ENCODE data around the gene STPG2.

The STPG2 gene

DNA sequence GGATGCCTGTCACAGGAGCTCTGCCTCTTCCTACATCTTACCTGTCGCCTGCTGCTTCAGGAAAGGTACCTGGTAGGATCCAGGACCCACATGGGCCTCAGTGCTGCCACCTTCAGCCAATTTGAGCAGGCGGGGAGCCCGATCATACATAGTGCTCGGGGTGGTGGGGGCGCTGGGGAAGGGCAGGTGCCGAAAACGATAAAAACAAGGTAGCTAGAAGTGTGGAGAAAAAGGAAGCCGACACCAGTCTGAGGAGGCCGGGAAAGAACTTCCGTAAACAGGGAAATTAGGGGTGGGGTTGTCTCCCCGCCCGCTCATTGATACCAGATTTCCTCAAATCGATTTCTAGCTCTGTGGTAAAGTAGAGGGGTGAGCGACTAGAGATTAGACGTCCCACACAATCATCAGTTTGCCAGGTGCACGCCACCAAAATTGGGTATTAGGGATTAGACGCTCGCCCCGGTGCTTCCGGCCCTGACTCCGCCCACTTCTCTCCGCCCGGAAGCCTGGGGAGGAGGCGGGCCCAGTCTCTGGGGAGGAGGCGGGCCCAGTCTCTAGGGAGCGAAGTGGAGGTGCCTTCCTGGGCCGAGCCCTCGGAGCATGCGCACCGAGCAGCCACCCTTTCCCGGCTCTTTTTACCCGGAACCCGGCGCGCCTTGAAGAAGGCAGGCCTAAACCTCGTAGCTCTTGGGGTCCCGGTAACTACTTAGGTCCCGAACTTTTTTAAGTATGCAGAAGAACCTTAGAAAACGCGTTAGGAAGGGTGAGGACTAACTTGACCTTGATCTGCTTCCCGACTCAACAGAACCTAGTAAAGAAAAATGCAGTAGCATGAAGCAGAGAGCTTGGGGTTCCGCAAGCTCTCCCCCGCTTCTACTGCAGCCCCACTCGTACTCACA lies at the start of gene STPG2:
Gene STPG2, minus strand, starts transcription at position 476 of the 899 bp plus-strand sequence.
- H3K4me3 ChIP-seq (ENCODE audit: severe bottlenecking), result peak within 1 kb of the TSS; percentile 47
- TF ChIP-seq, protein P1, sequence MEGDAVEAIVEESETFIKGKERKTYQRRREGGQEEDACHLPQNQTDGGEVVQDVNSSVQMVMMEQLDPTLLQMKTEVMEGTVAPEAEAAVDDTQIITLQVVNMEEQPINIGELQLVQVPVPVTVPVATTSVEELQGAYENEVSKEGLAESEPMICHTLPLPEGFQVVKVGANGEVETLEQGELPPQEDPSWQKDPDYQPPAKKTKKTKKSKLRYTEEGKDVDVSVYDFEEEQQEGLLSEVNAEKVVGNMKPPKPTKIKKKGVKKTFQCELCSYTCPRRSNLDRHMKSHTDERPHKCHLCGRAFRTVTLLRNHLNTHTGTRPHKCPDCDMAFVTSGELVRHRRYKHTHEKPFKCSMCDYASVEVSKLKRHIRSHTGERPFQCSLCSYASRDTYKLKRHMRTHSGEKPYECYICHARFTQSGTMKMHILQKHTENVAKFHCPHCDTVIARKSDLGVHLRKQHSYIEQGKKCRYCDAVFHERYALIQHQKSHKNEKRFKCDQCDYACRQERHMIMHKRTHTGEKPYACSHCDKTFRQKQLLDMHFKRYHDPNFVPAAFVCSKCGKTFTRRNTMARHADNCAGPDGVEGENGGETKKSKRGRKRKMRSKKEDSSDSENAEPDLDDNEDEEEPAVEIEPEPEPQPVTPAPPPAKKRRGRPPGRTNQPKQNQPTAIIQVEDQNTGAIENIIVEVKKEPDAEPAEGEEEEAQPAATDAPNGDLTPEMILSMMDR (IDR thresholded peaks at IDR 0.05; ENCODE audit: poor library complexity, severe bottlenecking), result peak; percentile 74
- peak within 1 kb of the TSS; percentile 72 for H3K27ac ChIP-seq (ENCODE audit: poor library complexity, severe bottlenecking)
- peaks cover 3% of the 10 kb centered on the region for H3K4me1 ChIP-seq (ENCODE audit: insufficient read depth, poor library complexity, severe bottlenecking)
- ATAC-seq (ENCODE audit: low read depth) (peak; percentile 96), DNase-seq (ENCODE audit: low spot score) (peak; percentile 94)
- H3K9me3 ChIP-seq (ENCODE audit: severe bottlenecking), result no peaks in the 10 kb centered on the region
- no peaks in the 10 kb centered on the region for H3K36me3 ChIP-seq (ENCODE audit: low read depth)
- no peaks in the 10 kb centered on the region for H3K27me3 ChIP-seq (ENCODE audit: insufficient read depth, poor library complexity, severe bottlenecking)

DNA sequence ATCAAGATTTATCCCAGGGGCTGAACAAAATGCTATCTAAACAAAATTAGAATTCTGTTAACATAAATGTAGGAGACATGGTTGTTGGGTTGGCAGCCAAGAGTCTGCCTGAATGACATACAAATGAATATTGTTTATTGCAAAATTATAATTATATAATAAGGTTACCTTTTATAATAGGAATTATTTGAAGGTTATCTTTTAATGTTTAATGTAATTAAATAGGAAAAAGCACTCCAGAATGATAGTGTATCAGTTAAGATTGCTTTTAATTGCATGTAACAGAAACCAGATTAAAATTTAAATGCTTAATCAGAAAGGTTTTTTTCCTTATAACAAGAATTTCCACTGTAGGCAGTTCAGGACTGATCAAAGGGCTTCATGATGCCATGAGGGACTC lies 42.0 kb upstream of the STPG2 start:
- H3K36me3 ChIP-seq (ENCODE audit: low read depth), result no peaks in the 10 kb centered on the region
- H3K27me3 ChIP-seq (ENCODE audit: insufficient read depth, poor library complexity, severe bottlenecking), result no peaks in the 10 kb centered on the region
- no peaks in the 10 kb centered on the region for H3K9me3 ChIP-seq (ENCODE audit: severe bottlenecking)
- H3K27ac ChIP-seq (ENCODE audit: poor library complexity, severe bottlenecking), result no peak overlapping the region
- TF ChIP-seq, protein P1 (IDR thresholded peaks at IDR 0.05; ENCODE audit: poor library complexity, severe bottlenecking), result no peak
- no peaks in the 10 kb centered on the region for H3K4me1 ChIP-seq (ENCODE audit: insufficient read depth, poor library complexity, severe bottlenecking)
- DNase-seq (ENCODE audit: low spot score) (no peak), ATAC-seq (ENCODE audit: low read depth) (no peak)
- no peak overlapping the region for H3K4me3 ChIP-seq (ENCODE audit: severe bottlenecking)

DNA sequence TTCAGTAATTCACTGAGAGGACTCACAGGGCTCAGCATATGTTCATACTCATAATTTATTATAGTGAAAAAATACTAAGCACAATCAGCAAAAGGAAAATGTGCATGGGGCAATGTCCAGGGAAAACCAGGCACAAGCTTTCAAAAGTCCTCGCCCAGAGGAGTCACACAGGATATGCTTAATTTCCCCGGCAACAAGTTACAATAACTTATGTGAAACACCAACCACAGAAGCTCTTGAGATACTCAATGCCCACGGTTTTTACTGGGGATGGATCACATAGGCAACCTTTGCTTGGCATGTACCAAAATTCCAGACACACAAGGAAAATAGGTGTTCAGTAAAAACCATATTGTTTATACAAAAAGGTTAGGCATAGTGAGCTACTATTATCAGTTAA lies 38.5 kb upstream of the STPG2 start:
- no peak overlapping the region for H3K27ac ChIP-seq (ENCODE audit: poor library complexity, severe bottlenecking)
- DNase-seq (ENCODE audit: low spot score) (no peak), ATAC-seq (ENCODE audit: low read depth) (peak; percentile 84)
- H3K27me3 ChIP-seq (ENCODE audit: insufficient read depth, poor library complexity, severe bottlenecking), result no peaks in the 10 kb centered on the region
- TF ChIP-seq, protein P1 (IDR thresholded peaks at IDR 0.05; ENCODE audit: poor library complexity, severe bottlenecking), result no peak
- H3K9me3 ChIP-seq (ENCODE audit: severe bottlenecking), result no peaks in the 10 kb centered on the region
- H3K4me1 ChIP-seq (ENCODE audit: insufficient read depth, poor library complexity, severe bottlenecking), result no peaks in the 10 kb centered on the region
- no peaks in the 10 kb centered on the region for H3K36me3 ChIP-seq (ENCODE audit: low read depth)
- no peak overlapping the region for H3K4me3 ChIP-seq (ENCODE audit: severe bottlenecking)

DNA sequence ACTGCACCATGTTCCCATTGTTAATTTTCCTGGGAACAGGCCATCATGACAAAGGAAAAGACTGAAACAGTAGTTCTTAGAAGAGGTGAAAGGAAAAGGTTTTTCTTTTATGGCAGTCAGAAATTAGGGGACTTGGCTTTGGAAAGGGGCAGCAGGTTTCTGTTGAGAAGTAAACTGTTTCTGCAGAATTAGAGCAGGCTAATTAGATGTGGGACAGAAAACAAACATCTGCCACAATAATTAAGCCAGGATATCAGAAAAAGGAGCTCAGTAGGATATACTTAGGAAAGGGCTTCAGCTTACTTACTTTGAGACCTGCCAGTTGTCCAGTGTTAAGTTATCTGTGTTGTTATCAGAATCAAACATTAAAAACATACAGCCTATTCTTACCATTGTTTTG lies 36.7 kb upstream of the STPG2 start:
- Histone ChIP-seq H3K36me3 (ENCODE audit: low read depth) (no peaks in the 10 kb centered on the region), H3K27ac (ENCODE audit: poor library complexity, severe bottlenecking) (no peak overlapping the region), H3K4me3 (ENCODE audit: severe bottlenecking) (no peak overlapping the region), H3K4me1 (ENCODE audit: insufficient read depth, poor library complexity, severe bottlenecking) (no peaks in the 10 kb centered on the region), H3K9me3 (ENCODE audit: severe bottlenecking) (no peaks in the 10 kb centered on the region), H3K27me3 (ENCODE audit: insufficient read depth, poor library complexity, severe bottlenecking) (no peaks in the 10 kb centered on the region)
- no peak for ATAC-seq (ENCODE audit: low read depth)
- TF ChIP-seq, protein P1 (IDR thresholded peaks at IDR 0.05; ENCODE audit: poor library complexity, severe bottlenecking), result no peak
- no peak for DNase-seq (ENCODE audit: low spot score)

DNA sequence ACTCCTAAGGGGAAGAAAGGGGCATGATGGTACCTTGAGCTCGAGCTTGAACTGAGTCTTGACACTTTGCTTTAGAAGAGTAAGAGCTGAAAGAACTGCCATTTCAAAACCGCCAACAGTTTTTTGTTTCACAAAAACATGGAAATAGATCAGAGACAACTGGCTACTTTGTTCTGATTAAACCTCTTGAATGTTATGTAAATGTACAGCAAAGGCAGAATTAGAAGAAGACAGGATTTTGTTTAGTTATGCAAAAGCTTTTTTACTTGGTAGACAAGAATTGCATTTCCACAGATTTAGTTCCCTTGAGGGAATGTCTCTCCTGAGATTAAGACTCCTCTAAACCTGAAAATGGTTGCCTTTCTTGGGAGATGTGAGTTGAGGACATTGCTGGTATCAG lies 33.3 kb upstream of the STPG2 start:
- TF ChIP-seq, protein P1 (IDR thresholded peaks at IDR 0.05; ENCODE audit: poor library complexity, severe bottlenecking), result no peak
- Histone ChIP-seq H3K4me3 (ENCODE audit: severe bottlenecking) (no peak overlapping the region), H3K36me3 (ENCODE audit: low read depth) (no peaks in the 10 kb centered on the region), H3K9me3 (ENCODE audit: severe bottlenecking) (no peaks in the 10 kb centered on the region), H3K27ac (ENCODE audit: poor library complexity, severe bottlenecking) (no peak overlapping the region), H3K27me3 (ENCODE audit: insufficient read depth, poor library complexity, severe bottlenecking) (no peaks in the 10 kb centered on the region), H3K4me1 (ENCODE audit: insufficient read depth, poor library complexity, severe bottlenecking) (no peaks in the 10 kb centered on the region)
- DNase-seq (ENCODE audit: low spot score) (no peak), ATAC-seq (ENCODE audit: low read depth) (no peak)

All from RWPE2 (cell line).